IMR-90 (cell line): ENCODE measurements around the gene CTF1. TPM values are rescaled to one million over a fixed set of nuclear protein-coding genes. Genes with fewer than 3 reads are reported as not detected.

ENCODE experiments used
- ATAC-seq: fragments of 200-7000 bp; cut with Tn5 transposase; 2 replicates; pipeline ENCODE4 v1.9.1; 2020; ENCODE audit warnings: low read depth, mild to moderate bottlenecking, moderate library complexity
- BruUV-seq: library from RNA; stranded (reverse); fragments of 400-500 nt; replicated peaks from 2 replicates; lab custom pipeline; 2021; lab: Mats Ljungman, UMichigan
- CTCF ChIA-PET: fragments of 300-600 bp; formaldehyde crosslinking; extraction: SDS; loops from one replicate; lab custom pipeline; 2021; ENCODE audit warnings: antibody characterized with exemption; lab: Yijun Ruan, JAX
- POLR2A ChIA-PET: fragments of 300-600 bp; sonication (Branson Sonifier 250); formaldehyde crosslinking; loops from one replicate; lab custom pipeline; 2022; ENCODE audit warnings: antibody characterized with exemption; ENCODE audit not compliant: unreplicated experiment; lab: Charles Lee
- DNase-seq: peaks from one replicate; pipeline ENCODE4 v3.0.0; 2013
- H2AFZ ChIP-seq: replicated peaks from 2 replicates; pipeline ENCODE3; 2013; ENCODE audit warnings: low read length, mild to moderate bottlenecking; ENCODE audit not compliant: poor library complexity
- H2AK5ac ChIP-seq: 2 replicates; pipeline ENCODE4 v1.6.1; 2013; ENCODE audit warnings: low read depth, low read length, inconsistent platforms
- H2AK9ac ChIP-seq: replicated peaks from 2 replicates; pipeline ENCODE3; 2013; ENCODE audit warnings: mild to moderate bottlenecking, low read depth, low read length, moderate library complexity; ENCODE audit not compliant: poor library complexity
- H2BK120ac ChIP-seq: 2 replicates; pipeline ENCODE4 v1.6.1; 2013; ENCODE audit warnings: low read depth, low read length, inconsistent platforms
- H2BK15ac ChIP-seq: 3 replicates; pipeline ENCODE4 v1.6.1; 2013; ENCODE audit warnings: low read depth, low read length, inconsistent platforms
- H2BK20ac ChIP-seq: 2 replicates; pipeline ENCODE4 v1.6.1; 2013; ENCODE audit warnings: low read depth, mild to moderate bottlenecking, inconsistent platforms, low read length, moderate library complexity
- H2BK5ac ChIP-seq: 2 replicates; pipeline ENCODE4 v1.6.1; 2013; ENCODE audit warnings: mild to moderate bottlenecking, low read depth, low read length, inconsistent platforms; ENCODE audit not compliant: poor library complexity, severe bottlenecking
- H3K14ac ChIP-seq: replicated peaks from 2 replicates; pipeline ENCODE4 v1.6.1; 2013; ENCODE audit warnings: low read depth, low read length, inconsistent platforms
- H3K18ac ChIP-seq: 2 replicates; pipeline ENCODE4 v1.6.1; 2013; ENCODE audit warnings: low read depth, low read length, control low read depth
- H3K23ac ChIP-seq: 2 replicates; pipeline ENCODE4 v1.6.1; 2013; ENCODE audit warnings: low read depth, low read length, inconsistent platforms
- H3K27ac ChIP-seq: 2 replicates; pipeline ENCODE4 v1.5.1; 2013; ENCODE audit warnings: mild to moderate bottlenecking, control low read depth, low read length; ENCODE audit not compliant: insufficient read depth
- H3K27me3 ChIP-seq: 2 replicates; pipeline ENCODE4 v1.6.1; 2013; ENCODE audit warnings: low read length; ENCODE audit not compliant: control insufficient read depth, insufficient read depth
- H3K36me3 ChIP-seq: 2 replicates; pipeline ENCODE4 v1.6.1; 2013; ENCODE audit warnings: low read length, mixed read lengths; ENCODE audit not compliant: control insufficient read depth, insufficient read depth
- H3K4ac ChIP-seq: 2 replicates; pipeline ENCODE4 v1.6.1; 2013; ENCODE audit warnings: low read depth, low read length, inconsistent platforms
- H3K4me1 ChIP-seq: 2 replicates; pipeline ENCODE4 v1.6.1; 2013; ENCODE audit warnings: low read length, mixed read lengths; ENCODE audit not compliant: control insufficient read depth, insufficient read depth
- H3K4me2 ChIP-seq: 2 replicates; pipeline ENCODE4 v1.6.1; 2013; ENCODE audit warnings: low read depth, mild to moderate bottlenecking, control low read depth, low read length, moderate library complexity
- H3K4me3 ChIP-seq: 2 replicates; pipeline ENCODE4 v1.5.1; 2013; ENCODE audit warnings: low read depth, mild to moderate bottlenecking, control low read depth, low read length, moderate library complexity; ENCODE audit not compliant: insufficient read depth
- H3K56ac ChIP-seq: 2 replicates; pipeline ENCODE4 v1.6.1; 2013; ENCODE audit warnings: low read length, inconsistent platforms; ENCODE audit not compliant: insufficient read depth; ENCODE audit errors: extremely low read depth
- H3K79me1 ChIP-seq, 2 experiments: 2 replicates each; pipeline ENCODE4 v1.6.1; 2013; ENCODE audit warnings: low read length in 2 of 2, inconsistent platforms in 1 of 2, low read depth in 1 of 2
- H3K9ac ChIP-seq: 2 replicates; pipeline ENCODE4 v1.6.1; 2013; ENCODE audit warnings: low read depth, low read length, control low read depth
- H3K9me1 ChIP-seq: 2 replicates; pipeline ENCODE4 v1.6.1; 2013; ENCODE audit warnings: low read length, inconsistent platforms; ENCODE audit not compliant: insufficient read depth
- H3K9me3 ChIP-seq: 2 replicates; pipeline ENCODE4 v1.6.1; 2013; ENCODE audit warnings: low read length; ENCODE audit not compliant: control insufficient read depth, insufficient read depth
- H4K20me1 ChIP-seq: 2 replicates; pipeline ENCODE4 v1.6.1; 2013; ENCODE audit warnings: low read length, inconsistent platforms; ENCODE audit not compliant: insufficient read depth
- H4K5ac ChIP-seq: 2 replicates; pipeline ENCODE4 v1.6.1; 2013; ENCODE audit warnings: mild to moderate bottlenecking, low read depth, low read length, control low read depth
- H4K8ac ChIP-seq, 2 experiments: 2 replicates each; pipeline ENCODE4 v1.6.1; 2013; ENCODE audit warnings: low read depth in 2 of 2, low read length in 2 of 2, control low read depth in 1 of 2, inconsistent platforms in 1 of 2
- H4K91ac ChIP-seq: 2 replicates; pipeline ENCODE4 v1.6.1; 2013; ENCODE audit warnings: low read depth, low read length, inconsistent platforms; ENCODE audit not compliant: insufficient read depth
- BHLHE40 ChIP-seq: fragments of 150-350 bp; IDR thresholded peaks from 2 replicates; pipeline ENCODE4 v1.6.1; 2016; ENCODE audit warnings: mild to moderate bottlenecking, low read depth, low read length
- CEBPB ChIP-seq: IDR thresholded peaks from 2 replicates; pipeline ENCODE4 v1.6.1; 2012; ENCODE audit warnings: low read depth, low read length, improper control_type of control experiment
- CHD1 ChIP-seq: IDR thresholded peaks from 2 replicates; pipeline ENCODE4 v1.6.1; 2012; ENCODE audit warnings: low read depth, low read length, improper control_type of control experiment
- CTCF ChIP-seq: conservative IDR thresholded peaks from 2 replicates; pipeline ENCODE4 v1.5.1; 2012; ENCODE audit warnings: mild to moderate bottlenecking, low read depth, low read length, improper control_type of control experiment
- ELK1 ChIP-seq: fragments of 150-350 bp; IDR thresholded peaks from 2 replicates; pipeline ENCODE4 v1.6.1; 2016; ENCODE audit warnings: low read depth, mild to moderate bottlenecking, low read length, moderate library complexity, borderline replicate concordance
- FOS ChIP-seq: fragments of 150-350 bp; IDR thresholded peaks from 2 replicates; pipeline ENCODE4 v1.6.1; 2016; ENCODE audit warnings: low read depth, low read length
- MAFK ChIP-seq: IDR thresholded peaks from 2 replicates; pipeline ENCODE4 v1.6.1; 2012; ENCODE audit warnings: low read depth, low read length, improper control_type of control experiment
- MAZ ChIP-seq: IDR thresholded peaks from 2 replicates; pipeline ENCODE4 v1.6.1; 2012; ENCODE audit warnings: low read depth, mild to moderate bottlenecking, low read length, improper control_type of control experiment, moderate library complexity, borderline replicate concordance
- NFE2L2 ChIP-seq: fragments of 150-350 bp; IDR thresholded peaks from 2 replicates; pipeline ENCODE4 v1.6.1; 2016; ENCODE audit warnings: low read depth, mild to moderate bottlenecking, low read length
- POLR2A ChIP-seq: IDR thresholded peaks from 2 replicates; pipeline ENCODE4 v1.6.1; 2012; ENCODE audit warnings: mild to moderate bottlenecking, low read depth, low read length
- RAD21 ChIP-seq: IDR thresholded peaks from 2 replicates; pipeline ENCODE4 v1.6.1; 2012; ENCODE audit warnings: low read length, improper control_type of control experiment
- RCOR1 ChIP-seq: IDR thresholded peaks from 2 replicates; pipeline ENCODE4 v1.6.1; 2012; ENCODE audit warnings: mild to moderate bottlenecking, low read length, improper control_type of control experiment; ENCODE audit not compliant: insufficient replicate concordance
- RFX5 ChIP-seq: IDR thresholded peaks from 2 replicates; pipeline ENCODE4 v1.8.0; 2012; ENCODE audit warnings: low read depth, mild to moderate bottlenecking, low read length, moderate library complexity
- SMC3 ChIP-seq: fragments of 150-350 bp; IDR thresholded peaks from 2 replicates; pipeline ENCODE4 v1.6.1; 2016; ENCODE audit warnings: low read depth, mild to moderate bottlenecking, antibody characterized with exemption, low read length, moderate library complexity
- USF2 ChIP-seq: fragments of 150-350 bp; IDR thresholded peaks from 2 replicates; pipeline ENCODE4 v1.6.1; 2017; ENCODE audit warnings: mild to moderate bottlenecking, antibody characterized with exemption, low read length, low read depth
- WGBS, 2 experiments: methylation state at CpG; one replicate each; pipeline versions ENCODE4 v1.1.5 to v1.1.7; 2013; ENCODE audit warnings: missing lambda C conversion rate in 2 of 2; ENCODE audit not compliant: insufficient read length in 1 of 2; ENCODE audit errors: extremely low coverage in 2 of 2; 5-methylcytosine and 5-hydroxymethylcytosine counted together
- dilution Hi-C: fragments of 300-500 bp; cut with HindIII; formaldehyde crosslinking; loops from one replicate; pipeline ENCODE4 v1.14.3; 2018; ENCODE audit warnings: low sequenced_read_pairs; ENCODE audit not compliant: unreplicated experiment
- in situ Hi-C: fragments of 300-500 bp; cut with MboI; formaldehyde crosslinking; loops from 3 replicates; pipeline ENCODE4 v1.14.3; 2019; ENCODE audit warnings: low sequenced_read_pairs, inconsistent platforms, mixed read lengths
- intact Hi-C: fragments of 100-400 bp; cut with micrococcal nuclease; formaldehyde crosslinking; loops from 2 replicates; pipeline ENCODE4 v1.10.0; 2022
- polyA plus RNA-seq, 3 experiments: library from polyadenylated mRNA; depleted of rRNA; stranded (reverse); fragments of >200 nt; gene quantifications; 2 replicates each; pipeline ENCODE4 v1.2.3, GENCODE V29; 2012; ENCODE audit warnings: low replicate concordance in 1 of 3
- total RNA-seq: library from RNA; depleted of rRNA; stranded (reverse); fragments of >200 nt; gene quantifications from 2 replicates; pipeline ENCODE4 v1.2.3, GENCODE V29; 2012

The CTF1 gene
- total and polyA plus RNA-seq, 2 of the 4 experiments (the other 2 are of a cell fraction): 0.18 to 12.9 TPM

- Histone ChIP-seq H3K27ac (peak overlapping the region; percentile 21; the same call in 1 of the 2 replicates), H3K18ac (0 out of 2 replicates have a peak overlapping the region, but pooled peaks have one; percentile 2), H3K14ac (peak overlapping the region; percentile 35; the same call in 1 of the 2 replicates), H3K9ac (no peak overlapping the region), H2AK9ac (peak overlapping the region; percentile 100), H2BK20ac (no peak overlapping the region), H3K4me1 (peaks cover 7% of the 10 kb centered on the region), H3K9me3 (no peaks in the 10 kb centered on the region), H2AK5ac (peak overlapping the region; percentile 93), H2BK120ac (no peak overlapping the region), H2BK15ac (peak overlapping the region; percentile 44; the same call in 1 of the 3 replicates), H4K5ac (peak overlapping the region; percentile 43), H2BK5ac (peak overlapping the region; percentile 53), H3K56ac (no peak overlapping the region), H3K4me2 (peak overlapping the region; percentile 94), H4K20me1 (peaks cover 10% of the 10 kb centered on the region), H4K8ac (peak overlapping the region in 1 of 2 experiments; percentile 89; a peak in 2 of 4 replicates), H4K91ac (no peak overlapping the region; the same call in 1 of the 2 replicates), H3K9me1 (peaks cover 11% of the 10 kb centered on the region; the same call in 1 of the 2 replicates), H3K4me3 (peak overlapping the region; percentile 79; the same call in 1 of the 2 replicates), H3K4ac (peak overlapping the region; percentile 97), H3K36me3 (peaks cover 12% of the 10 kb centered on the region; the same call in 1 of the 2 replicates), H3K23ac (no peak overlapping the region), H3K79me1 (peaks cover 10 to 38% of the 10 kb centered on the region in 2 experiments; a peak in 3 of 4 replicates), H2AFZ (peak overlapping the region; percentile 75), H3K27me3 (no peaks in the 10 kb centered on the region)
- WGBS, 2 experiments: 20% methylated on average over 1 of the region's 8 CpGs; no CpG with 5 or more reads in 1 of the 2 experiments
- POLR2A ChIA-PET: interaction anchor here (0.5 kb wide), 1 partner anchor 192 kb away, joined by 6 read pairs; no protein-coding TSS in a partner anchor
- ATAC-seq (no peak), DNase-seq (no peak)
- intact Hi-C loops: loop anchor here (5.0 to 10.0 kb wide), 3 partner anchors 124 to 914 kb away; partner anchors contain the start of genes ZNF646 and ZNF668
- CTCF ChIA-PET: no interaction called here
- BruUV-seq: no TSS peak
- in situ Hi-C loops: no loop called here
- dilution Hi-C loops: no loop called here
- no peak for TF ChIP-seq MAZ
- TF ChIP-seq SMC3: no peak
- TF ChIP-seq ELK1: no peak
- no peak for TF ChIP-seq BHLHE40
- no peak for TF ChIP-seq CHD1
- TF ChIP-seq RAD21: no peak
- no peak for TF ChIP-seq NFE2L2
- TF ChIP-seq USF2: no peak
- TF ChIP-seq POLR2A: no peak
- no peak for TF ChIP-seq RFX5
- no peak for TF ChIP-seq FOS
- no peak for TF ChIP-seq RCOR1
- no peak for TF ChIP-seq MAFK
- no peak for TF ChIP-seq CTCF
- TF ChIP-seq CEBPB: no peak
Measured at GRCh38 chr16:30950516-30951065, 54.2 kb downstream of the CTF1 start.
